ENCODE data around the gene NUPR1. TPM values are rescaled to one million over a fixed set of nuclear protein-coding genes. Genes with fewer than 3 reads are reported as not detected.

The NUPR1 gene
- polyA plus RNA-seq, 1 of the 3 experiments (the other 2 are of a cell fraction), result 0.61 TPM

DNA sequence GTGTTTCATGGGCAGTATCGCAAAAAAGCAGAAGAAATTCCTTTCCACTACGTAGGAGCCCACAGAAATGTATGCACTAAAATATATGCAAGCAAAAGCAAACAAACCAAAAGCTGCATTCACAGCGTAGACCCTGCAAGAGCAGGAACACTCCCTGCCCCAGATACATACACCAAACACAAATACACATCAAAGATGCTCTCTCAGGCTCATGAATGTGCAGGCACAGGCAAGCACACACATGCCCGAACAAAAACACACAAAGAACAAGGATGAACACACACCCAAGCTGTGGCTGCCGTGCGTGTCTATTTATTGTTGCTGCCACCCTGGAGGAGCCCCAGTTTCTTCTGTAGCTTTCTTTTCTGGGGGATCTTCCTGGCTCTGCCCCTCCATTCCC, 1.7 kb downstream of the NUPR1 start:
- ChIA-PET POLR2A (no interaction called here), CTCF (no interaction called here)
- DNase-seq, result no peak
- no peaks in the 10 kb centered on the region for H3F3A ChIP-seq (replicated peaks; ENCODE audit: insufficient read depth)
- H3K9ac ChIP-seq, result no peak overlapping the region
- H3K9me3 ChIP-seq, result no peaks in the 10 kb centered on the region
- no peak overlapping the region for H3K4me3 ChIP-seq (ENCODE audit: low read depth in 2 of 2, low read length in 1 of 2)
- no peak overlapping the region for H3K27ac ChIP-seq (ENCODE audit: low read depth in 2 of 2, low read length in 1 of 2)
- no peaks in the 10 kb centered on the region for H3K9me2 ChIP-seq
- no peaks in the 10 kb centered on the region for H4K20me1 ChIP-seq (ENCODE audit: insufficient read depth)
- TF ChIP-seq, protein P1, sequence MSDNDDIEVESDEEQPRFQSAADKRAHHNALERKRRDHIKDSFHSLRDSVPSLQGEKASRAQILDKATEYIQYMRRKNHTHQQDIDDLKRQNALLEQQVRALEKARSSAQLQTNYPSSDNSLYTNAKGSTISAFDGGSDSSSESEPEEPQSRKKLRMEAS (IDR thresholded peaks at IDR 0.05; ENCODE audit: low read depth), result no peak
- TF ChIP-seq RFX5 (IDR thresholded peaks at IDR 0.05; ENCODE audit: low read length) (no peak), SMC3 (IDR thresholded peaks at IDR 0.05; ENCODE audit: low read depth, low read length) (no peak), NFIC (IDR thresholded peaks at IDR 0.05; ENCODE audit: borderline replicate concordance) (no peak), SIN3A (IDR thresholded peaks at IDR 0.05; ENCODE audit: borderline replicate concordance, low read depth, low read length) (no peak), TCF12 (IDR thresholded peaks at IDR 0.05) (no peak), RCOR1 (IDR thresholded peaks at IDR 0.05; ENCODE audit: low read length) (no peak), GABPA (IDR thresholded peaks at IDR 0.05; ENCODE audit: low read depth) (no peak), EP300 (IDR thresholded peaks at IDR 0.05; ENCODE audit: borderline replicate concordance in 1 of 2, low read depth in 1 of 2, low read length in 1 of 2) (no peak), RAD21 (IDR thresholded peaks at IDR 0.05; ENCODE audit: low read length) (no peak), FOXJ3 (CRISPR knock-in tag; IDR thresholded peaks at IDR 0.05) (no peak), MXI1 (IDR thresholded peaks at IDR 0.05; ENCODE audit: low read depth, low read length) (no peak)
- TF ChIP-seq, protein P2, sequence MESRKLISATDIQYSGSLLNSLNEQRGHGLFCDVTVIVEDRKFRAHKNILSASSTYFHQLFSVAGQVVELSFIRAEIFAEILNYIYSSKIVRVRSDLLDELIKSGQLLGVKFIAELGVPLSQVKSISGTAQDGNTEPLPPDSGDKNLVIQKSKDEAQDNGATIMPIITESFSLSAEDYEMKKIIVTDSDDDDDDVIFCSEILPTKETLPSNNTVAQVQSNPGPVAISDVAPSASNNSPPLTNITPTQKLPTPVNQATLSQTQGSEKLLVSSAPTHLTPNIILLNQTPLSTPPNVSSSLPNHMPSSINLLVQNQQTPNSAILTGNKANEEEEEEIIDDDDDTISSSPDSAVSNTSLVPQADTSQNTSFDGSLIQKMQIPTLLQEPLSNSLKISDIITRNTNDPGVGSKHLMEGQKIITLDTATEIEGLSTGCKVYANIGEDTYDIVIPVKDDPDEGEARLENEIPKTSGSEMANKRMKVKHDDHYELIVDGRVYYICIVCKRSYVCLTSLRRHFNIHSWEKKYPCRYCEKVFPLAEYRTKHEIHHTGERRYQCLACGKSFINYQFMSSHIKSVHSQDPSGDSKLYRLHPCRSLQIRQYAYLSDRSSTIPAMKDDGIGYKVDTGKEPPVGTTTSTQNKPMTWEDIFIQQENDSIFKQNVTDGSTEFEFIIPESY (IDR thresholded peaks at IDR 0.05; ENCODE audit: borderline replicate concordance, low read depth), result no peak
- TF ChIP-seq, protein P3, sequence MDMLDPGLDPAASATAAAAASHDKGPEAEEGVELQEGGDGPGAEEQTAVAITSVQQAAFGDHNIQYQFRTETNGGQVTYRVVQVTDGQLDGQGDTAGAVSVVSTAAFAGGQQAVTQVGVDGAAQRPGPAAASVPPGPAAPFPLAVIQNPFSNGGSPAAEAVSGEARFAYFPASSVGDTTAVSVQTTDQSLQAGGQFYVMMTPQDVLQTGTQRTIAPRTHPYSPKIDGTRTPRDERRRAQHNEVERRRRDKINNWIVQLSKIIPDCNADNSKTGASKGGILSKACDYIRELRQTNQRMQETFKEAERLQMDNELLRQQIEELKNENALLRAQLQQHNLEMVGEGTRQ (IDR thresholded peaks at IDR 0.05; ENCODE audit: borderline replicate concordance, low read depth, low read length), result no peak
- TF ChIP-seq, protein P4, sequence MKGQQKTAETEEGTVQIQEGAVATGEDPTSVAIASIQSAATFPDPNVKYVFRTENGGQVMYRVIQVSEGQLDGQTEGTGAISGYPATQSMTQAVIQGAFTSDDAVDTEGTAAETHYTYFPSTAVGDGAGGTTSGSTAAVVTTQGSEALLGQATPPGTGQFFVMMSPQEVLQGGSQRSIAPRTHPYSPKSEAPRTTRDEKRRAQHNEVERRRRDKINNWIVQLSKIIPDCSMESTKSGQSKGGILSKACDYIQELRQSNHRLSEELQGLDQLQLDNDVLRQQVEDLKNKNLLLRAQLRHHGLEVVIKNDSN (IDR thresholded peaks at IDR 0.05; ENCODE audit: borderline replicate concordance, low read depth), result no peak
- H3K79me2 ChIP-seq (ENCODE audit: insufficient read depth), result no peaks in the 10 kb centered on the region
- H3K4me1 ChIP-seq (ENCODE audit: control insufficient read depth in 1 of 2, insufficient read depth in 2 of 2, low read depth in 1 of 2, low read length in 1 of 2), result no peaks in the 10 kb centered on the region
- 82% methylated on average over 6 of the region's 6 CpGs for WGBS (ENCODE audit: low lambda C conversion rate)
- H3K36me3 ChIP-seq (replicated peaks in 1 of 2; ENCODE audit: control insufficient read depth in 1 of 2, insufficient read depth in 2 of 2, low read length in 1 of 2), result no peaks in the 10 kb centered on the region
- H3K27me3 ChIP-seq (ENCODE audit: insufficient read depth), result no peaks in the 10 kb centered on the region
- no peak overlapping the region for H3K4me2 ChIP-seq
- no peak overlapping the region for H2AFZ ChIP-seq (ENCODE audit: low read depth)

Measured in SK-N-SH (cell line).